Measurements from ENCODE around the gene CEMIP.

DNA sequence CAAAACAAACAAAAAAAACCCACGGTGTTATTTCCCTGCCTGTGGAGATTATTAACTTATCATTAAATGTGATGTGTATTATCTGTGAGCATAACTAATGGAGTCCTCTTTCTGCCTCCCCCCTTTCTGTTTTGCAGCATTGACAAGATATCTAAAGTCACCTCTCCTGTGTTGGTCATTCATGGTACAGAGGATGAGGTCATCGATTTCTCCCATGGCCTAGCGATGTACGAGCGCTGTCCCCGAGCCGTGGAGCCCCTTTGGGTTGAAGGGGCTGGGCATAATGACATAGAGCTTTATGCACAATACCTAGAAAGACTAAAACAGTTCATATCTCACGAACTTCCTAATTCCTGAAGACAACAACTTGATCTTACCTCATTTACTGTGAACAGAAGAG is 25.2 kb upstream of the CEMIP start:
- TF ChIP-seq POLR2AphosphoS5 (IDR thresholded peaks at IDR 0.05; ENCODE audit: low read depth) = no peak
- no peak for TF ChIP-seq CTCF (conservative IDR thresholded peaks at IDR 0.05; ENCODE audit: low read depth in 2 of 2)
- TF ChIP-seq ZNF462 (CRISPR knock-in tag; IDR thresholded peaks at IDR 0.05) = no peak
- TF ChIP-seq EZH2 (IDR thresholded peaks at IDR 0.05; ENCODE audit: low read depth, unreplicated experiment) = no peak
- no peak for TF ChIP-seq ZNF331 (CRISPR knock-in tag; IDR thresholded peaks at IDR 0.05; ENCODE audit: low read depth)
- no peak for TF ChIP-seq EZH2phosphoT487 (IDR thresholded peaks at IDR 0.05; ENCODE audit: unreplicated experiment)
- TF ChIP-seq CREB1 (CRISPR knock-in tag; IDR thresholded peaks at IDR 0.05; ENCODE audit: low read depth) = no peak
- no peak for TF ChIP-seq JUNB (IDR thresholded peaks at IDR 0.05; ENCODE audit: unreplicated experiment)
- TF ChIP-seq REST (IDR thresholded peaks at IDR 0.05; ENCODE audit: unreplicated experiment) = no peak
- TF ChIP-seq NANOG (IDR thresholded peaks at IDR 0.05; ENCODE audit: borderline replicate concordance) = no peak
- no peak for TF ChIP-seq STAT1 (IDR thresholded peaks at IDR 0.05; ENCODE audit: unreplicated experiment)
- TF ChIP-seq, protein P1, sequence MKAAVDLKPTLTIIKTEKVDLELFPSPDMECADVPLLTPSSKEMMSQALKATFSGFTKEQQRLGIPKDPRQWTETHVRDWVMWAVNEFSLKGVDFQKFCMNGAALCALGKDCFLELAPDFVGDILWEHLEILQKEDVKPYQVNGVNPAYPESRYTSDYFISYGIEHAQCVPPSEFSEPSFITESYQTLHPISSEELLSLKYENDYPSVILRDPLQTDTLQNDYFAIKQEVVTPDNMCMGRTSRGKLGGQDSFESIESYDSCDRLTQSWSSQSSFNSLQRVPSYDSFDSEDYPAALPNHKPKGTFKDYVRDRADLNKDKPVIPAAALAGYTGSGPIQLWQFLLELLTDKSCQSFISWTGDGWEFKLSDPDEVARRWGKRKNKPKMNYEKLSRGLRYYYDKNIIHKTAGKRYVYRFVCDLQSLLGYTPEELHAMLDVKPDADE (IDR thresholded peaks at IDR 0.05) = no peak
- no peak for TF ChIP-seq ZNF114 (CRISPR knock-in tag; IDR thresholded peaks at IDR 0.05)
